Measurements from ENCODE around the gene STK25.

The STK25 gene

GRCh38 chr2:241495172-241496002 is 13.0 kb downstream of the STK25 start:
- DNase-seq (ENCODE audit: low read depth in 1 of 2, low spot score in 1 of 2), result no peak

- DNase-seq (ENCODE audit: low read depth in 1 of 2, low spot score in 1 of 2), result no peak
Measured at GRCh38 chr2:241494311-241494908, 14.0 kb downstream of the STK25 start.

- DNase-seq (ENCODE audit: low read depth in 1 of 2, low spot score in 1 of 2), result no peak
Measured at GRCh38 chr2:241493092-241493491, 15.3 kb downstream of the STK25 start.

GRCh38 chr2:241492174-241492565 is 16.2 kb downstream of the STK25 start:
- DNase-seq (ENCODE audit: low read depth in 1 of 2, low spot score in 1 of 2), result no peak

GRCh38 chr2:241491549-241492173 is 16.7 kb downstream of the STK25 start:
- no peak for DNase-seq (ENCODE audit: low read depth in 1 of 2, low spot score in 1 of 2)

- no peak for DNase-seq (ENCODE audit: low read depth in 1 of 2, low spot score in 1 of 2)
Measured at GRCh38 chr2:241490825-241491506, 17.4 kb downstream of the STK25 start.

- no peak for DNase-seq (ENCODE audit: low read depth in 1 of 2, low spot score in 1 of 2)
Measured at GRCh38 chr2:241489733-241490680, 18.4 kb downstream of the STK25 start.

GRCh38 chr2:241489088-241489487 is 19.3 kb downstream of the STK25 start:
- DNase-seq (ENCODE audit: low read depth in 1 of 2, low spot score in 1 of 2), result no peak

GRCh38 chr2:241485172-241485911 is 23.0 kb downstream of the STK25 start:
- no peak for DNase-seq (ENCODE audit: low read depth in 1 of 2, low spot score in 1 of 2)

GRCh38 chr2:241483305-241483704 is 25.1 kb downstream of the STK25 start:
- no peak for DNase-seq (ENCODE audit: low read depth in 1 of 2, low spot score in 1 of 2)

- DNase-seq (ENCODE audit: low read depth in 1 of 2, low spot score in 1 of 2), result no peak
Measured at GRCh38 chr2:241482126-241482955, 26.0 kb downstream of the STK25 start.

- DNase-seq (ENCODE audit: low read depth in 1 of 2, low spot score in 1 of 2), result no peak
Measured at GRCh38 chr2:241481687-241482086, 26.7 kb downstream of the STK25 start.

- DNase-seq (ENCODE audit: low read depth in 1 of 2, low spot score in 1 of 2), result no peak
Measured at GRCh38 chr2:241479026-241479898, 29.1 kb downstream of the STK25 start.

GRCh38 chr2:241478166-241478565 is 30.2 kb downstream of the STK25 start:
- DNase-seq (ENCODE audit: low read depth in 1 of 2, low spot score in 1 of 2), result no peak

- no peak for DNase-seq (ENCODE audit: low read depth in 1 of 2, low spot score in 1 of 2)
Measured at GRCh38 chr2:241475267-241475666, 33.1 kb downstream of the STK25 start.

GRCh38 chr2:241473399-241473798 is 35.0 kb downstream of the STK25 start:
- DNase-seq (ENCODE audit: low read depth in 1 of 2, low spot score in 1 of 2), result no peak

- DNase-seq (ENCODE audit: low read depth in 1 of 2, low spot score in 1 of 2), result no peak
Measured at GRCh38 chr2:241469746-241470145, 38.6 kb downstream of the STK25 start.

- no peak for DNase-seq (ENCODE audit: low read depth in 1 of 2, low spot score in 1 of 2)
Measured at GRCh38 chr2:241468476-241468781, 40.0 kb downstream of the STK25 start.

Data from activated T-helper 1 cell treated with anti-CD3 and anti-CD28 coated beads, Interleukin-2, amount 50 U/mL, for 16 hours (primary cell).